HepG2 (cell line): ENCODE results near the gene SSTR5. TPM values are rescaled to one million over a fixed set of nuclear protein-coding genes. Genes with fewer than 3 reads are reported as not detected.

Source experiments
- FOXA3 ChIP-seq: IDR thresholded peaks from 2 replicates; pipeline ENCODE4 v1.6.1; 2016; ENCODE audit warnings: missing genetic modification reagents, missing compliant biosample characterization
- GFI1 ChIP-seq: sonication (generic); formaldehyde crosslinking; IDR thresholded peaks from 2 replicates; pipeline ENCODE4 v1.5.0; 2020; ENCODE audit warnings: missing genetic modification reagents, mild to moderate bottlenecking, borderline replicate concordance
- HNRNPLL ChIP-seq: fragments of 200-400 bp; formaldehyde crosslinking; IDR thresholded peaks from 2 replicates; pipeline ENCODE4 v1.6.1; 2017; ENCODE audit warnings: mild to moderate bottlenecking, low read depth, low read length; ENCODE audit not compliant: poor library complexity, severe bottlenecking
- IKZF4 ChIP-seq: sonication (generic); formaldehyde crosslinking; IDR thresholded peaks from 2 replicates; pipeline ENCODE4 v1.5.1; 2020; ENCODE audit warnings: borderline replicate concordance, mild to moderate bottlenecking, low read depth, missing genetic modification reagents; ENCODE audit errors: not compliant biosample characterization
- NR2F1 ChIP-seq, 2 experiments: fragments of 450-650 bp in 1 of 2; formaldehyde crosslinking in 1 of 2; IDR thresholded peaks; 2 replicates each; pipeline versions ENCODE4 v1.5.0 to v1.6.1; 2016 to 2020; ENCODE audit warnings: mild to moderate bottlenecking in 1 of 2, missing compliant biosample characterization in 1 of 2, missing genetic modification reagents in 1 of 2, moderate library complexity in 1 of 2
- PRDM15 ChIP-seq: sonication (generic); formaldehyde crosslinking; IDR thresholded peaks from 2 replicates; pipeline ENCODE4 v1.4.0; 2020; ENCODE audit warnings: missing genetic modification reagents
- SALL1 ChIP-seq: sonication (generic); formaldehyde crosslinking; IDR thresholded peaks from 2 replicates; pipeline ENCODE4 v1.8.0; 2022; ENCODE audit warnings: mild to moderate bottlenecking, missing genetic modification reagents
- SATB2 ChIP-seq: sonication (generic); formaldehyde crosslinking; IDR thresholded peaks from 2 replicates; pipeline ENCODE4 v1.5.0; 2020; ENCODE audit warnings: missing genetic modification reagents
- SRY ChIP-seq: sonication (generic); formaldehyde crosslinking; IDR thresholded peaks from 2 replicates; pipeline ENCODE4 v1.8.0; 2022; ENCODE audit warnings: mild to moderate bottlenecking, missing genetic modification reagents
- U2AF1 ChIP-seq: fragments of 200-400 bp; formaldehyde crosslinking; optimal IDR thresholded peaks from 2 replicates; pipeline ENCODE3; 2017; ENCODE audit warnings: mild to moderate bottlenecking, low read depth, low read length
- ZC3H4 ChIP-seq: sonication (generic); formaldehyde crosslinking; IDR thresholded peaks from 2 replicates; pipeline ENCODE4 v1.4.0; 2020; ENCODE audit warnings: missing genetic modification reagents, borderline replicate concordance
- ZHX1 ChIP-seq: sonication (generic); formaldehyde crosslinking; IDR thresholded peaks from 2 replicates; pipeline ENCODE4 v1.8.1; 2022; ENCODE audit warnings: low read depth, mild to moderate bottlenecking, missing genetic modification reagents
- ZKSCAN1 ChIP-seq: fragments of 150-350 bp; IDR thresholded peaks from 2 replicates; pipeline ENCODE4 v1.6.1; 2014; ENCODE audit warnings: low read length
- ZNF687 ChIP-seq: sonication (generic); formaldehyde crosslinking; IDR thresholded peaks from 2 replicates; pipeline ENCODE4 v1.5.1; 2020; ENCODE audit warnings: mild to moderate bottlenecking, missing genetic modification reagents, moderate library complexity
- ZNF841 ChIP-seq: sonication (generic); formaldehyde crosslinking; IDR thresholded peaks from 2 replicates; pipeline ENCODE4 v1.8.1; 2023; ENCODE audit warnings: missing genetic modification reagents, borderline replicate concordance
- polyA plus RNA-seq, 8 experiments: library from polyadenylated mRNA; depleted of rRNA in 3 of 8; stranded (reverse) in 7 of 8; unstranded in 1 of 8; fragments of >200 nt; fragmentation: Illumina TruSeq in 4 of 8; extraction: Trizol in 4 of 8; gene quantifications; 2 replicates each; pipeline versions ENCODE4 v1.2.1 to v1.2.3, GENCODE V29; 2011 to 2016; ENCODE audit warnings: low read depth in 4 of 8, missing spikeins in 1 of 8, mixed read lengths in 1 of 8; ENCODE audit not compliant: insufficient read depth in 1 of 8
- total RNA-seq, 5 experiments: library from RNA; depleted of rRNA; stranded (reverse); fragments of >200 nt; fragmentation: Illumina TruSeq; extraction: Trizol; gene quantifications; 2 replicates each; pipeline ENCODE4 v1.2.3, GENCODE V29; 2016; ENCODE audit warnings: low read depth in 1 of 5
- TF ChIP-seq, protein P1 (sequence below): sonication (generic); formaldehyde crosslinking; IDR thresholded peaks from 2 replicates; pipeline ENCODE4 v1.4.0; 2020; ENCODE audit warnings: mild to moderate bottlenecking, missing genetic modification reagents

SSTR5 gene
- total and polyA plus RNA-seq, 2 of the 13 experiments (the other 11 are each of a cell fraction or from before 2014, with no cell fraction given), result 0.20 to 0.49 TPM

DNA sequence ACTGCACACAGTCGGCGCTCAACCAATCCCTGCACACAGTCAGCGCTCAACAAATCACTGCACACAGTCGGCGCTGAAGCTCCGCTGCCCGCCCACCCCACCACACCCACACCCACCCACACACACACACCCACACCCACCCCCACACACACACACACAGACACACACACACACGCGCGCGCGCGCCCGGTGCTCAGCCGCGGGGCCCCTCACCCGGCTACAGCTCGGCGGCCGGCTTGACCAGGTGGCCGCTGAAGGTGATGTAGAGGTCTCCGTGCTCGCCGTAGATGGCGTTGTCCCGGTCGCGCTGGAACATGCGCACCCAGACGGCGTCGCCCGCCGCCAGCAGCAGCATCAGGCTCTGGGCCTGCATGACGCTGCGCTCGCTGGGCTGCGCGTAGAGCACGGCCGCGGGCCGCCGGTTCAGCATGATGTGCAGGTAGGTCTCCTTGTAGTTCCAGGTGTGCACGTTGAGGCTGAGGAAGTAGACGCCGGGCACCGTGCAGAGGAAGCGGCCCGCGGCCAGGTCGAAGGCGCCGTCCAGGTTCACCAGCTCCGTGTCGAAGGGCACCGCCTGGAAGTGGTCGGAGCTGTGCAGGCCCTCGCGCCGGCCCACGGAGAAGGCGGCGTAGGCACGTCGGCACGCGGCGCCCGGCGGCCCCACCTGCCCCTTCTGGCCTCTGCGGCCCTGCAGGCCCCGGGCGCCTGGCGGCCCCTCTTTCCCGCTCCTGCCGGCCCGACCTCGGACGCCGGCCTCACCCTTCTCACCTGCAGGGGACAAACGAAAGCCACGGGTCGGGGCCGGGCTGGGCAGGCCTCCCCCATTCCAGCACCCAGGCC, 21.0 kb downstream of the SSTR5 start (continued):
- TF ChIP-seq U2AF1 (no peak), ZNF687 (CRISPR knock-in tag) (peak; percentile 87), IKZF4 (CRISPR knock-in tag) (peak; percentile 29), SALL1 (0 out of 2 replicates have a peak, but pooled peaks have one; percentile 10), NR2F1 (CRISPR knock-in tag; IDR thresholded peaks at IDR 0.05) (no peak), SATB2 (0 out of 2 replicates have a peak, but pooled peaks have one; percentile 63), HNRNPLL (peak; percentile 95), ZNF841 (no peak), PRDM15 (CRISPR knock-in tag) (0 out of 2 replicates have a peak, but pooled peaks have one; percentile 41), ZC3H4 (CRISPR knock-in tag) (peak; percentile 57; the same call in 1 of the 2 replicates), ZKSCAN1 (peak; percentile 80), GFI1 (CRISPR knock-in tag) (peak; percentile 20; the same call in 1 of the 2 replicates), FOXA3 (CRISPR knock-in tag) (no peak), SRY (CRISPR knock-in tag) (peak; percentile 46; the same call in 1 of the 2 replicates), ZHX1 (0 out of 2 replicates have a peak, but pooled peaks have one; percentile 21)
- TF ChIP-seq, protein P1, sequence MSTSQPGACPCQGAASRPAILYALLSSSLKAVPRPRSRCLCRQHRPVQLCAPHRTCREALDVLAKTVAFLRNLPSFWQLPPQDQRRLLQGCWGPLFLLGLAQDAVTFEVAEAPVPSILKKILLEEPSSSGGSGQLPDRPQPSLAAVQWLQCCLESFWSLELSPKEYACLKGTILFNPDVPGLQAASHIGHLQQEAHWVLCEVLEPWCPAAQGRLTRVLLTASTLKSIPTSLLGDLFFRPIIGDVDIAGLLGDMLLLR, result 0 out of 2 replicates have a peak, but pooled peaks have one; percentile 14
